GM13976 (cell line): ENCODE results near the gene PLEKHA7.

Experiments
- DNase-seq: peaks from one replicate; pipeline ENCODE4 v3.0.0; 2012; ENCODE audit warnings: low spot score
- in situ Hi-C: fragments of 300-500 bp; cut with MboI; formaldehyde crosslinking; loops from one replicate; pipeline ENCODE4 v1.12.0; 2022; ENCODE audit warnings: low sequenced_read_pairs, mixed read lengths, inconsistent platforms; ENCODE audit not compliant: unreplicated experiment
- TF ChIP-seq, protein P1 (sequence below): IDR thresholded peaks from 2 replicates; pipeline ENCODE4 v1.5.1; 2012; ENCODE audit warnings: borderline replicate concordance, mild to moderate bottlenecking; ENCODE audit not compliant: insufficient read depth; ENCODE audit errors: extremely low read depth, missing control alignments, control extremely low read depth

PLEKHA7 gene

DNA sequence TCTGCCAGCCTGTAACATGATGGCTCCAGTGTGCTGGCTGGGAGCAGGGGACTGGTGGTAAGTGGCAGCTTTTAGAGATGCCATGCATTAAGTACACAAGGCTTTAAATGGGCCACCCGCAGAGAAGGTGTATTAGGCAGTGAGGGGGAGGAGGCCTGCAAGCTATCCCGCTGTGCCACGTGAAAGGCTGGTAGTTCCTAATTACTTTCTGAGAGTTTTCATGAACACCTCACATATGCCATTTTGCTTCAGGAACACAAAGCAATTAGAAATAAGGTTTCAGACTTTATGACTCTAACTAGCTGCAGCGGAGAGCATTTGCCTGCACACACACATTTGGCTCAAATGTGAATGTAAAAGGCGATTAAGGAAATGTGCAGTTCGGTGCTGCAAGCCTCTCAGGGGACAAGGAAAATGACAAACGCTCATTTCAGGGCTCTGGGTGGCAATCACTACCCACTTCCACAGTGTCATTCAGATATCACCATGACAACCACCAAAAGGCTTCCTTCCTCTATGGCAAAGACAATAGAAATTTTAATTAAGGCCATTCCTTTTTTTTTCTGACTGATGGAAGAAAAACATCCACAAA lies 116.6 kb downstream of the PLEKHA7 start:
- no peak for DNase-seq
- in situ Hi-C loops = no loop called here

DNA sequence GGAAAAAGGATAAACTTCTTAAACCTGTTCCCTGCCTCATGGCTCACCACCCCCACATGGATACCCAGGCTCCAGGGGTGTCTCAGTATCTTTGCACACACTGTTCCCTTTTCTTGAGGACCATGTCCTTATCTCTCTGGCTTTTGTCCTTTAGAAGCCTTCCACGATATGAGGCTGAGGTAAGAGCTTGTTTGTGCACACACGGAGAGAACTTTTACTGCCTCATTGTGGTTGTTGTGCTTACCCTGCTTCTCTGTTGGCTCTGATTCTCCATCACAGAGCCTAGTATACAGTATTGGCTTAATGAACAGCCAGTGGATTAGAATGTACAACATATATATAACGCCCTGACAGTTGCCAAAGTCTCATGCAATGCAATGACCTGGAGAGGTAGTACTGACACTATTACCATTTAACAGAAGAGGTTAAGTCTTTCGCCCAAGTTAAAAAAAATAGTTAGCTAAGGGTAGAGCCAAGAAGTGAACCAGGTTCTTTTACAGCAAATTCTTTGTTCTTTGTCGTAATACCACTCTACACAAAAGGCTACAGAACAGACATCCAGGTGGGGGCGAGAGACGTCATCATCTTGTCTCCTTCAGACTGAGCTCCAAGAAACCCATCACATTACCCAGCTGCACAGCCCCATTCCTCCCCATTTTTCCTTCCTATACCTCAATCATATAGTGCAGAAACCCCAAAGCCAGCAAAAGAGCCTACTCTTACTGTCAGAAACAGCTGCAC lies 117.3 kb downstream of the PLEKHA7 start:
- in situ Hi-C loops = no loop called here
- no peak for DNase-seq

More for the DNA sequence above, 116.6 kb downstream of the PLEKHA7 start:
- TF ChIP-seq, protein P1, sequence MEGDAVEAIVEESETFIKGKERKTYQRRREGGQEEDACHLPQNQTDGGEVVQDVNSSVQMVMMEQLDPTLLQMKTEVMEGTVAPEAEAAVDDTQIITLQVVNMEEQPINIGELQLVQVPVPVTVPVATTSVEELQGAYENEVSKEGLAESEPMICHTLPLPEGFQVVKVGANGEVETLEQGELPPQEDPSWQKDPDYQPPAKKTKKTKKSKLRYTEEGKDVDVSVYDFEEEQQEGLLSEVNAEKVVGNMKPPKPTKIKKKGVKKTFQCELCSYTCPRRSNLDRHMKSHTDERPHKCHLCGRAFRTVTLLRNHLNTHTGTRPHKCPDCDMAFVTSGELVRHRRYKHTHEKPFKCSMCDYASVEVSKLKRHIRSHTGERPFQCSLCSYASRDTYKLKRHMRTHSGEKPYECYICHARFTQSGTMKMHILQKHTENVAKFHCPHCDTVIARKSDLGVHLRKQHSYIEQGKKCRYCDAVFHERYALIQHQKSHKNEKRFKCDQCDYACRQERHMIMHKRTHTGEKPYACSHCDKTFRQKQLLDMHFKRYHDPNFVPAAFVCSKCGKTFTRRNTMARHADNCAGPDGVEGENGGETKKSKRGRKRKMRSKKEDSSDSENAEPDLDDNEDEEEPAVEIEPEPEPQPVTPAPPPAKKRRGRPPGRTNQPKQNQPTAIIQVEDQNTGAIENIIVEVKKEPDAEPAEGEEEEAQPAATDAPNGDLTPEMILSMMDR = no peak

DNA sequence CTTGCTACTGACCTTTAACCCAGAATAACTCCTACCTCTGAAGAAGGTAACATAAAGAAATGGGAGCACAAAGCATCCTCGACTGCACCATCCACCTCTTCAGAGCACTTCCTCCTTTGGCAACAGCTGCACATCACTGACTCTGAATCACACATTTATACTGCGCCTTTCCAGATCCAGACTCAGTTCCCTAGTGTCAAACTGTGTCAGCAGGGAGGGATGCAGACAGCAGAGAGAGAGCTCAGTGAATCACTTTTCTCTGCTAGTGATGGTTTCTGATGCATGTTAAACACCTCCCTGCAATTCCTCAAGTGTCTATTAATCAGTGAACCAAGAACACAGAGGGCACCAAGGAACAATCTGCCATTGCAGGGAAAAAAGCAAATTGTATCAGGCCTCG lies 118.9 kb downstream of the PLEKHA7 start:
- in situ Hi-C loops = no loop called here
- DNase-seq = no peak
- TF ChIP-seq, protein P1 = no peak

More for the DNA sequence above, 117.3 kb downstream of the PLEKHA7 start:
- TF ChIP-seq, protein P1 = no peak

DNA sequence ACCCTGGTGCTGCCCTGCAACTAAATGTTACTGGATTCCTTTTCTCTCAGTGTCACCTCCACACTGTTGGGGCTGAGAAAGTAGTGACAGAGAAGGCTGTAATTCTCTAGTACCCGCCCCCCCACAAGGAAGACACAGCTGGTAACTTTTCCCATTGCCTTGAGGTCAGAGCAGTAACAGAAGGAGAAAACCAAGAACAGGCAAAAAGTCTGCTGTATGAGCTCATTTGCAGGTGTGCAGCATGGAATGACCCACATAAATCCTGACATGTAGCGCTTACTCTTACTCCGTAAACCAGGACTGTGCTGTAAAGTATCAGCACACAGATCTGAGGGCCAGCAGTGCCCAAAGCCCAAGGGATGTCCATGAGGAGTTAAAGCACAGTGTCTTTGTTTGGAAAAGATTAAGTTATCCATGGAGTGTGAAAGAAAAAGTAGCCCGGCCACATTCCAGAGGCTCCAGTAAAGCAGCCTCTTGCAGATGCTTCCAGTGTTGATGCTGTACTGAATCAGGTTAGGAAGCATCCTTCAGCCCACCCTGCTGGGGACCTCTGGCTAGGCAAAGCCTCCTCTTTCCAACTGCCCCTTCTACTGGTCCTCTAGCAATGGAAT lies 120.7 kb downstream of the PLEKHA7 start:
- in situ Hi-C loops = no loop called here
- TF ChIP-seq, protein P1 = no peak
- DNase-seq = no peak

DNA sequence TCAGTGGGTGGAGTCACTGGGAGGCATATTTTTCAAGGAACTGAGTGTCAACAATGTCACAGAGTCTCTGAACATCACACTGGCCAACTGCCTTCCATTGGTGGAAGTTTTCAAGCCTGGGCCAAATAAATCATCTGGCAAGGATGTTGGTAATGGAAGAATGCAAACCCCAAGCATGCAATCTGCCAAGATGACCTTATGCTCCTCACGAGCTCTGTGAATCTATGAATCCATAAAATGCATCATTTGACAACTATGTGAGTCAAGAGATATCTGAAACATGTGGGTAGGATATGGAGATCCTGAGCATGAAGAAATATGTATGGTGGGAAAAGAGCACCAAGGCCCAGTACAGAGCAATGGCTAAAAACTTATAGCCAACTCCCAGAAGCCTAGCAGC lies 122.2 kb downstream of the PLEKHA7 start:
- TF ChIP-seq, protein P1 = no peak
- no peak for DNase-seq
- in situ Hi-C loops = no loop called here

DNA sequence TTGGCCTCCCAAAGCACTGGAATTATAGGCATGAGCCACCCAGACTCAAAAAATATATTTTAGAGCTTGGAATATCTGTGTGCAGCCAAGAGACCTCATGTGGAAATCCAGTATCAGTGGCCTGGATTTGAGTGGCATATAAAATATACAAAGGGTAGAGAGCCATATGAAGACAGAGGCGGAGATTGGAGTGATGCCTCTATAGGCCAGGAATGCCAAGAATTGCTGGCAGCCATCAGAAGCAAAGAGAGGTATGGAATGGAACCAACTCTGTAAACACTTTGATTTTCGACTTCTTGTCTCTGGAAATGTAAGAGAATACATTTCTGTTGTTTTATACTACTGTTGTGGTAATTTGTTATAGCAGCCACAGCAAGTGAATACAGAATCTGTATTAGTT lies 123.0 kb downstream of the PLEKHA7 start:
- TF ChIP-seq, protein P1 = no peak
- no peak for DNase-seq
- in situ Hi-C loops = no loop called here
